HepG2 (cell line): Measurements from ENCODE around the gene CMA1.

Source experiments
- IRF2 ChIP-seq: IDR thresholded peaks from 2 replicates; pipeline ENCODE4 v1.6.1; 2018; ENCODE audit warnings: missing genetic modification reagents, missing compliant biosample characterization
- MAF1 ChIP-seq: sonication (generic); formaldehyde crosslinking; IDR thresholded peaks from 2 replicates; pipeline ENCODE4 v1.5.0; 2020; ENCODE audit warnings: missing genetic modification reagents, borderline replicate concordance
- TBP ChIP-seq: sonication (generic); formaldehyde crosslinking; IDR thresholded peaks from 2 replicates; pipeline ENCODE4 v1.5.0; 2020; ENCODE audit warnings: missing genetic modification reagents
- TF ChIP-seq, protein P1 (sequence below): sonication (generic); formaldehyde crosslinking; IDR thresholded peaks from 2 replicates; pipeline ENCODE4 v1.5.0; 2020; ENCODE audit warnings: mild to moderate bottlenecking, missing genetic modification reagents, moderate library complexity
- TF ChIP-seq, protein P2 (sequence below): sonication (generic); formaldehyde crosslinking; IDR thresholded peaks from 2 replicates; pipeline ENCODE4 v1.8.0; 2023; ENCODE audit warnings: mild to moderate bottlenecking, missing genetic modification reagents
- TF ChIP-seq, protein P3 (sequence below): IDR thresholded peaks from 2 replicates; pipeline ENCODE4 v1.6.1; 2016

DNA sequence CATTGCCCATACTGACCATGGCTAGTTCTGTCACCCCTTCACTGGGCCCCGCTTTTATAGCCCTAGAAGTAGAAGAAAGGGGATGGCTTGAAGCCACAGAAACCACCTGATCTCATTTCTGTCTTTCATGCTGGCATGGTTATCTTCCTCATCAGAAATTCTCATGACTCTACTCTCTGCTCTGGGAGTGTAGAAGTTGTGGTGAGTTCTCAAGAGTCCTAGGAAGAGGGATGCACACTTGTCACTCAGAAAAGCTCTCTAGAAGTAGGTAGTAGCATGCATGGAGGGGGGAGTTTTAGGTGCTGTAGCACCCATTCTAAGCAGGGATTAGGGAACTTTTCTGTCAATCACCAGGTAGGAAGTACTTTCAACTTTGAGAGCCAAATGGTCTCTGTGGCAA lies 6.1 kb upstream of the CMA1 start:
- TF ChIP-seq IRF2 (CRISPR knock-in tag), result no peak
- TF ChIP-seq, protein P1, sequence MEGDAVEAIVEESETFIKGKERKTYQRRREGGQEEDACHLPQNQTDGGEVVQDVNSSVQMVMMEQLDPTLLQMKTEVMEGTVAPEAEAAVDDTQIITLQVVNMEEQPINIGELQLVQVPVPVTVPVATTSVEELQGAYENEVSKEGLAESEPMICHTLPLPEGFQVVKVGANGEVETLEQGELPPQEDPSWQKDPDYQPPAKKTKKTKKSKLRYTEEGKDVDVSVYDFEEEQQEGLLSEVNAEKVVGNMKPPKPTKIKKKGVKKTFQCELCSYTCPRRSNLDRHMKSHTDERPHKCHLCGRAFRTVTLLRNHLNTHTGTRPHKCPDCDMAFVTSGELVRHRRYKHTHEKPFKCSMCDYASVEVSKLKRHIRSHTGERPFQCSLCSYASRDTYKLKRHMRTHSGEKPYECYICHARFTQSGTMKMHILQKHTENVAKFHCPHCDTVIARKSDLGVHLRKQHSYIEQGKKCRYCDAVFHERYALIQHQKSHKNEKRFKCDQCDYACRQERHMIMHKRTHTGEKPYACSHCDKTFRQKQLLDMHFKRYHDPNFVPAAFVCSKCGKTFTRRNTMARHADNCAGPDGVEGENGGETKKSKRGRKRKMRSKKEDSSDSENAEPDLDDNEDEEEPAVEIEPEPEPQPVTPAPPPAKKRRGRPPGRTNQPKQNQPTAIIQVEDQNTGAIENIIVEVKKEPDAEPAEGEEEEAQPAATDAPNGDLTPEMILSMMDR (CRISPR knock-in tag), result no peak
- TF ChIP-seq, protein P2, sequence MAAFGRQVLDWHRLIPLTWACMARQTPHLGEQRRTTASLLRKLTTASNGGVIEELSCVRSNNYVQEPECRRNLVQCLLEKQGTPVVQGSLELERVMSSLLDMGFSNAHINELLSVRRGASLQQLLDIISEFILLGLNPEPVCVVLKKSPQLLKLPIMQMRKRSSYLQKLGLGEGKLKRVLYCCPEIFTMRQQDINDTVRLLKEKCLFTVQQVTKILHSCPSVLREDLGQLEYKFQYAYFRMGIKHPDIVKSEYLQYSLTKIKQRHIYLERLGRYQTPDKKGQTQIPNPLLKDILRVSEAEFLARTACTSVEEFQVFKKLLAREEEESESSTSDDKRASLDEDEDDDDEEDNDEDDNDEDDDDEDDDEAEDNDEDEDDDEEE (CRISPR knock-in tag), result no peak
- no peak for TF ChIP-seq TBP (CRISPR knock-in tag)
- TF ChIP-seq MAF1 (CRISPR knock-in tag), result no peak
- TF ChIP-seq, protein P3, sequence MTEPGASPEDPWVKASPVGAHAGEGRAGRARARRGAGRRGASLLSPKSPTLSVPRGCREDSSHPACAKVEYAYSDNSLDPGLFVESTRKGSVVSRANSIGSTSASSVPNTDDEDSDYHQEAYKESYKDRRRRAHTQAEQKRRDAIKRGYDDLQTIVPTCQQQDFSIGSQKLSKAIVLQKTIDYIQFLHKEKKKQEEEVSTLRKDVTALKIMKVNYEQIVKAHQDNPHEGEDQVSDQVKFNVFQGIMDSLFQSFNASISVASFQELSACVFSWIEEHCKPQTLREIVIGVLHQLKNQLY (CRISPR knock-in tag), result no peak
